Measurements from ENCODE around the gene FRMPD4.

FRMPD4 gene

DNA sequence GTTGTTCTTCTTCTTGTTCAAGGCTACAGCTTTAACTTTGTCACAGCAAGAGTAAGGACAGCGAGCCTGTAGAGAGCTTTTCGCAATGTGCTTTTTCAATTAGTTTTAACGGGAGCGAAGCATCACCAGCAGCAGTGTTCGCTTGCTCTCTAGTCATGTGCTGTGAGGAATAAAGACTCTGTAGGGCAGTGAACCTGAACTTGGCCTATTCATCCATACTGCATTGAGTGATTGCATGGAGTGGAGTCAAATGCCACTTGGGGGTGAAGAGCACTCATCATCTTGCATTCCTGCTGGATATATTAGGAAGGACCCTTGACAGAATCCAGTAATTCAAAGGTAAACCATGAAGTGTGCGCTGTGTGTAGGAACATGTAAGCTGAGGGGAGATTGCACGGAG lies 240.0 kb downstream of the FRMPD4 start:
- ATAC-seq = no peak
- TF ChIP-seq ISL1 (CRISPR knock-in tag; IDR thresholded peaks at IDR 0.05) (no peak), CSRNP3 (CRISPR knock-in tag; IDR thresholded peaks at IDR 0.05) (no peak), ZFP30 (CRISPR knock-in tag; IDR thresholded peaks at IDR 0.05) (no peak), TOX (CRISPR knock-in tag; IDR thresholded peaks at IDR 0.05; ENCODE audit: borderline replicate concordance) (no peak), ZNF70 (CRISPR knock-in tag; IDR thresholded peaks at IDR 0.05) (no peak), PATZ1 (CRISPR knock-in tag; IDR thresholded peaks at IDR 0.05; ENCODE audit: borderline replicate concordance) (no peak), ARNTL (CRISPR knock-in tag; IDR thresholded peaks at IDR 0.05; ENCODE audit: borderline replicate concordance, low read depth) (no peak), GLIS3 (CRISPR knock-in tag; IDR thresholded peaks at IDR 0.05) (no peak), OSR1 (CRISPR knock-in tag; IDR thresholded peaks at IDR 0.05) (no peak), CSDC2 (CRISPR knock-in tag; IDR thresholded peaks at IDR 0.05) (no peak), ZNF565 (CRISPR knock-in tag; conservative IDR thresholded peaks at IDR 0.05; ENCODE audit: low read depth) (no peak), ZNF8 (CRISPR knock-in tag; IDR thresholded peaks at IDR 0.05) (no peak), BACH2 (CRISPR knock-in tag; IDR thresholded peaks at IDR 0.05; ENCODE audit: borderline replicate concordance) (no peak), PPARA (CRISPR knock-in tag; IDR thresholded peaks at IDR 0.05; ENCODE audit: borderline replicate concordance) (no peak), RARB (CRISPR knock-in tag; IDR thresholded peaks at IDR 0.05) (no peak), TCF4 (CRISPR knock-in tag; IDR thresholded peaks at IDR 0.05; ENCODE audit: borderline replicate concordance) (no peak)
- TF ChIP-seq, protein P1, sequence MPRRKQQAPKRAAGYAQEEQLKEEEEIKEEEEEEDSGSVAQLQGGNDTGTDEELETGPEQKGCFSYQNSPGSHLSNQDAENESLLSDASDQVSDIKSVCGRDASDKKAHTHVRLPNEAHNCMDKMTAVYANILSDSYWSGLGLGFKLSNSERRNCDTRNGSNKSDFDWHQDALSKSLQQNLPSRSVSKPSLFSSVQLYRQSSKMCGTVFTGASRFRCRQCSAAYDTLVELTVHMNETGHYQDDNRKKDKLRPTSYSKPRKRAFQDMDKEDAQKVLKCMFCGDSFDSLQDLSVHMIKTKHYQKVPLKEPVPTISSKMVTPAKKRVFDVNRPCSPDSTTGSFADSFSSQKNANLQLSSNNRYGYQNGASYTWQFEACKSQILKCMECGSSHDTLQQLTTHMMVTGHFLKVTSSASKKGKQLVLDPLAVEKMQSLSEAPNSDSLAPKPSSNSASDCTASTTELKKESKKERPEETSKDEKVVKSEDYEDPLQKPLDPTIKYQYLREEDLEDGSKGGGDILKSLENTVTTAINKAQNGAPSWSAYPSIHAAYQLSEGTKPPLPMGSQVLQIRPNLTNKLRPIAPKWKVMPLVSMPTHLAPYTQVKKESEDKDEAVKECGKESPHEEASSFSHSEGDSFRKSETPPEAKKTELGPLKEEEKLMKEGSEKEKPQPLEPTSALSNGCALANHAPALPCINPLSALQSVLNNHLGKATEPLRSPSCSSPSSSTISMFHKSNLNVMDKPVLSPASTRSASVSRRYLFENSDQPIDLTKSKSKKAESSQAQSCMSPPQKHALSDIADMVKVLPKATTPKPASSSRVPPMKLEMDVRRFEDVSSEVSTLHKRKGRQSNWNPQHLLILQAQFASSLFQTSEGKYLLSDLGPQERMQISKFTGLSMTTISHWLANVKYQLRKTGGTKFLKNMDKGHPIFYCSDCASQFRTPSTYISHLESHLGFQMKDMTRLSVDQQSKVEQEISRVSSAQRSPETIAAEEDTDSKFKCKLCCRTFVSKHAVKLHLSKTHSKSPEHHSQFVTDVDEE (CRISPR knock-in tag; IDR thresholded peaks at IDR 0.05) = no peak
- TF ChIP-seq, protein P2, sequence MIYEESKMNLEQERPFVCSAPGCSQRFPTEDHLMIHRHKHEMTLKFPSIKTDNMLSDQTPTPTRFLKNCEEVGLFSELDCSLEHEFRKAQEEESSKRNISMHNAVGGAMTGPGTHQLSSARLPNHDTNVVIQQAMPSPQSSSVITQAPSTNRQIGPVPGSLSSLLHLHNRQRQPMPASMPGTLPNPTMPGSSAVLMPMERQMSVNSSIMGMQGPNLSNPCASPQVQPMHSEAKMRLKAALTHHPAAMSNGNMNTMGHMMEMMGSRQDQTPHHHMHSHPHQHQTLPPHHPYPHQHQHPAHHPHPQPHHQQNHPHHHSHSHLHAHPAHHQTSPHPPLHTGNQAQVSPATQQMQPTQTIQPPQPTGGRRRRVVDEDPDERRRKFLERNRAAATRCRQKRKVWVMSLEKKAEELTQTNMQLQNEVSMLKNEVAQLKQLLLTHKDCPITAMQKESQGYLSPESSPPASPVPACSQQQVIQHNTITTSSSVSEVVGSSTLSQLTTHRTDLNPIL (CRISPR knock-in tag; IDR thresholded peaks at IDR 0.05; ENCODE audit: low read depth) = no peak

GRCh38 chrX:12378706-12379105 lies 240.4 kb downstream of the FRMPD4 start:
- ATAC-seq = no peak
- TF ChIP-seq ZNF565 (CRISPR knock-in tag; conservative IDR thresholded peaks at IDR 0.05; ENCODE audit: low read depth) (no peak), ARNTL (CRISPR knock-in tag; IDR thresholded peaks at IDR 0.05; ENCODE audit: borderline replicate concordance, low read depth) (no peak), PPARA (CRISPR knock-in tag; IDR thresholded peaks at IDR 0.05; ENCODE audit: borderline replicate concordance) (no peak), ISL1 (CRISPR knock-in tag; IDR thresholded peaks at IDR 0.05) (no peak), RARB (CRISPR knock-in tag; IDR thresholded peaks at IDR 0.05) (no peak), ZNF8 (CRISPR knock-in tag; IDR thresholded peaks at IDR 0.05) (no peak), GLIS3 (CRISPR knock-in tag; IDR thresholded peaks at IDR 0.05) (no peak)
- TF ChIP-seq, protein P1 (CRISPR knock-in tag; IDR thresholded peaks at IDR 0.05) = no peak
- TF ChIP-seq, protein P2 (CRISPR knock-in tag; IDR thresholded peaks at IDR 0.05; ENCODE audit: low read depth) = no peak

Data from SK-N-SH treated with all-trans-retinoic acid at 6 μM for 48 hours (cell line).